SJCRH30 (cell line): ENCODE results near the gene NPB. TPM values are rescaled to one million over a fixed set of nuclear protein-coding genes. Genes with fewer than 3 reads are reported as not detected.

Experiments
- DNase-seq, 2 experiments: peaks; one replicate each; pipeline ENCODE4 v3.0.0-alpha.2; 2015 to 2020
- H3K27ac ChIP-seq: fragments of 250-450 bp; sonication (Bioruptor Pico); 2 replicates; pipeline ENCODE4 v1.5.1; 2020; ENCODE audit warnings: mild to moderate bottlenecking, moderate library complexity
- H3K27me3 ChIP-seq: fragments of 250-450 bp; sonication (Bioruptor Pico); 2 replicates; pipeline ENCODE4 v1.5.1; 2020; ENCODE audit warnings: mild to moderate bottlenecking, moderate library complexity
- H3K36me3 ChIP-seq: fragments of 250-450 bp; sonication (Bioruptor Pico); 2 replicates; pipeline ENCODE4 v1.5.1; 2020; ENCODE audit warnings: mild to moderate bottlenecking, moderate library complexity
- H3K4me1 ChIP-seq: fragments of 250-450 bp; sonication (Bioruptor Pico); 2 replicates; pipeline ENCODE4 v1.5.1; 2020; ENCODE audit warnings: mild to moderate bottlenecking, moderate library complexity
- H3K4me3 ChIP-seq: fragments of 250-450 bp; sonication (Bioruptor Pico); 2 replicates; pipeline ENCODE4 v1.5.1; 2020; ENCODE audit warnings: mild to moderate bottlenecking, moderate library complexity
- H3K9me3 ChIP-seq: fragments of 250-450 bp; sonication (Bioruptor Pico); replicated peaks from 2 replicates; pipeline ENCODE4 v1.5.1; 2020; ENCODE audit warnings: mild to moderate bottlenecking, moderate library complexity
- total RNA-seq: library from RNA; depleted of rRNA; stranded (reverse); fragments of >200 nt; shearing (Covaris generic); gene quantifications from 2 replicates; pipeline ENCODE4 v1.2.3, GENCODE V29; 2014; rRNA removed

NPB gene
- total RNA-seq = 3.8 and 4.9 TPM in 2 replicates

- Histone ChIP-seq H3K36me3 (peaks cover 20% of the 10 kb centered on the region), H3K4me3 (no peak within 1 kb of the TSS), H3K9me3 (no peaks in the 10 kb centered on the region), H3K27ac (no peak within 1 kb of the TSS), H3K4me1 (peaks cover 2% of the 10 kb centered on the region; the same call in 1 of the 2 replicates), H3K27me3 (no peaks in the 10 kb centered on the region)
- DNase-seq = no peak
Observed at GRCh38 chr17:81902023-81902652, at the start of gene NPB. Gene NPB, plus strand, starts transcription at chr17:81902238. Its CDS starts 40 bp downstream, at chr17:81902278.

DNA sequence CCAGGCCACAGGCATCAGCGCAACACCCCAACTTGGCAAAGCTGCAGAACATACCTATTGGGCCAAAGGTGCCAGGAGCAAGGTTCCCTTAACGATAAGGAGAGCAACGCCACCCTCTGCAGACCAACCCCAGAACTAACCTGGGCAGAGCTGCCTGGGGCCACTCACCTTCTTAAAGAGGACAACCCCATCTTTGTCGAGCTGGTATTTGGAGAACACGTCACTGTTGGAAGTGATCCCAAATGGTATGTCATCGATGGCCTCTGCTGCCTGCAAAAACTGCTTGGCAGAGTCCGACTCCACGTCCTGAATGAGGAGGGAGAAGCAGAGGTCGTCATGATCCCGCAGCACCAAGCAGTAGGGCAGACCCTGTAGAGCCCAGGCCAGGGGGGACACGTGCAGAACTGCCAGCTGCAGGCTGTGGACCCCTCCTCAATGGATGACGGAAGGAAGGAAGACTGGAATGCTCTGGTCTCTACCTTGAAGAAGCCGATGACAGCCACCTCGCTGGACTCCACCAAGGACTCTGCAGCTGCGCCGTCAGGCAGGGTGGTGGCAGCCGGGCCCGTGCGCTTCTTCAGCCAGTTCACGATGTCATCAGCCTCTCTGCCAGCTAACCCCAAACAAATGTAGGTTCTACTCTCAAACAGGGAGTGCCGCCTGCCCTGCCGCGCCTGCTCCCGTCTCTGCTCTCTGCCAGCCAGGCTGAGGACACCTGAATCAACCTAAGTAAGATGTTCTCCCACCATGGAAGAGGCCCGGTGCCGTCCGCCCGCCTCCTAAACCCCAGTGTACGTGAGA is 46.9 kb upstream of the NPB start:
- no peaks in the 10 kb centered on the region for H3K9me3 ChIP-seq
- no peak for DNase-seq
- H3K4me3 ChIP-seq = no peak overlapping the region
- no peak overlapping the region for H3K27ac ChIP-seq
- peaks cover 6% of the 10 kb centered on the region; the same call in 1 of the 2 replicates for H3K4me1 ChIP-seq
- H3K27me3 ChIP-seq = no peaks in the 10 kb centered on the region
- peaks cover 64% of the 10 kb centered on the region for H3K36me3 ChIP-seq

DNA sequence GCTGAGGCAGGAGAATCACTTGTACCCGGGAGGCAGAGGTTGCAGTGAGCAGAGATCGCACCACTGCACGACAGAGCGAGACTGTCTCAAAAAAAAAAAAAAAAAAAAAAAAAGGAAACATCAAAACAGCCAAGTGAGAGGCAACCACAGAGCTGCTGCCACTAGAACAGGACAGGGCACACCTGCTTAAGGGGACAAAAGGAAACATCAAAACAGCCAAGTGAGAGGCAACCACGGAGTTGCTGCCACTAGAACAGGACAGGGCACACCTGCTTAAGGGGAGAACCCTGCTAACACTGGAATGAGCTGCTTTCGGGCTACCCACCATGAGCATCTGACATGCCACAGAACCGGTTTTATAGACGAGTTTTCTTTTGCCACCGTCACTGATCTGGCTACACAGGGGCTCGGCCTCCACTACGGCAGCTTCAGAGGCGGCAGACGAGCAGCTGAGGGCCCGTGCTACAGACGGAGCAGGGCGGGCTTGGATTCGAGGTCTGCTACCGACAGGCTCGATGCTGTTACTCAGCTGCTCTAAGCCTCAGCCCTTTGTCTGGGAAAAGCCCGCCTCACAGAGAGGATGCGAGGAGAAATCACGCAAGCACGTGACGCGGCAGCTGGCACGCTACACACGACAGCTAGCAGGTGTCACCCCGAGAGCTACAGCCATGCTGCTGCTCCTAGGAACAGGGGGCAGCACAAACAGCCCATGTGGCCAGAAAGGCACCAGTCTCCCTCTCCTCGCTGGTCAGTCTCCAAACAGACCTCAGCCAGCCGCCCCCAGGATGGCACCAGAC is 43.7 kb upstream of the NPB start:
- no peak for DNase-seq
- Histone ChIP-seq H3K4me1 (peaks cover 6% of the 10 kb centered on the region; the same call in 1 of the 2 replicates), H3K9me3 (no peaks in the 10 kb centered on the region), H3K4me3 (no peak overlapping the region), H3K27me3 (no peaks in the 10 kb centered on the region), H3K27ac (no peak overlapping the region), H3K36me3 (peaks cover 37% of the 10 kb centered on the region)

DNA sequence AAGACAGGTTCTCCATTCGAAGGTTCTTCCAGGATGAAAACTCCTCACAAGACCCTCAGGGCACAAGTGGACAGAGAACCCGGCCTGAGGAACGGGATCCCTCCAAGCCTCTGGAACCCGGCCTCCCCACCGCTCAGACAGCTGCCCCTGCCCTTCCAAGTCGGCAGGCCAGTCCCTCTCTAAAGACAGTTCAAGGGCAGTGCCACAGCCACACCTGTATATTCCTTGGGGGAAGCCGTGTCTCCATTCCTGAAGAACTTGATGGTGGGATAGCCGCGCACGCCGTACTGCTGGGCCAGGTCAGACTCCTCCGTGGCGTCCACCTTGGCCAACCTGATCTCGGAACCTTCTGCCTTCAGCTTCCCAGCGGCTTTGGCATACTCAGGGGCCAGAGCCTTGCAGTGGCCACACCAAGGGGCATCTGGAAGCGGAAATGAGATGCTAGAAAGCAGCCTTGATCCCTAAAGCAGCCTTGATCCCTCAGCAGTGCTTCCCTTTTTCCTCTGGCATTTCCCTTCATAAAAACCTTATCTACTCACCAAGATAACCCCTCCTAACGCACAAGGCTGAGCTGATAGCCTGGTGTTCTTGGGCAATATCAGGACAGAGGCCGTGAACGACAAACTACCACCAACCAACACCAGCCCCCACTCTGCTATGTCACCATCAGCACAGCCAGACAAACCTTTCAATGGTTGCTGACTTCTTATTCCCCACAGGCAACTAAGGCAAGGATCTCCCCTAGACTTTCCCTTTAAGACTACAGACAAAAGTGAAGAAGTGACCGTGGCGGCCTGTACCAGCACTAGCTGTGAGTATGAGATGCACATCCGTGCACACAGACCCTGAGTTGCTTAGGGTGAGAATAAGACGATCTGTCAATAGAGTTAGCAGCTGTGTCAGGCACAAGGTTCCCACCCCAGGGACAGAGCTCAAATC is 42.8 kb upstream of the NPB start:
- Histone ChIP-seq H3K9me3 (no peaks in the 10 kb centered on the region), H3K27ac (peak overlapping the region; percentile 20; the same call in 1 of the 2 replicates), H3K36me3 (peaks cover 29% of the 10 kb centered on the region), H3K27me3 (no peaks in the 10 kb centered on the region), H3K4me3 (peak overlapping the region; percentile 76), H3K4me1 (peaks cover 6% of the 10 kb centered on the region; the same call in 1 of the 2 replicates)
- peak in 1 of 2 experiments; percentile 44 for DNase-seq

DNA sequence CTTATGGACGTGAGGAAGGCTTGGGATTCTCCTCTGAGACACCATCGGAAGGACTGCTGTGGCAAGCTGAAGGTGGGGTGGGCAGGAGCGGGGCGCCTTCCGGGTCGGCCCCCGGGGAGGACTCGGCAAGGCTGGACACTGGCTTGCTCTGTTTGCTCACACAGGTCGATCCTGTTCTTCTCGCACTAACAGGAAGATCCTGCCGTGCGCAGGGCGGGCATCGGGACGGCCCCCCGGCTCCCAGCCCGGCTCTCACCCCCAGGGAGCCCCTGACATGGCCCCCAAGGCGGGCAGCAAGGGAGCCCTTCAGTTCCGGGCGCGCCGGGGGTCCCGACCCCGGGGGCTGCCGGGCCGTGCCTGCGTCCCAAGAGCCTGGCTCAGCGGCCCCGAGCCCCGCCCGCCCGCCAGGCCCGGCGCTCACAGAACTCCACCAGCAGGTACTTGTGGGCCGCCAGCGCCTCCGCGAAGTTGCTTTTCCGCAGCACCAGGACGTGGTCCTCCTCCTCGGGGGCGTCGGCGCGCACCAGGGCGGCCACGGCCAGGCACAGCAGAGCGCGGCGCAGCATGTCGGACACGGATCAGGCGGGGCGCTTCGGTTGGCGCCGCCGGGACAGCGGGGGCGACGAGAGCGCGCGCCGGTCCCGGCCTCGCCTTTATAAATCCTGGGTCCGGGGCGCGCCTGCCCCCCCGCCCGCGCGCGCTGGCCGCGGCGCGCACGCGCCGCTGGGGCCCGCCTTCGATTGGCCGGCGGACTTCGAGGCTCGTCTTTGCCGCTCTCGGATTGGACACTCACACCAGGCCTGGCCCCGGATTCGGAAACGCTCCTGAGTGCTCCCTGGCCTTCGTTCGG is 41.9 kb upstream of the NPB start, which contains the start of gene P4HB:
P4HB (minus strand) TSS at position 630 of the 850 bp plus-strand sequence; CDS start at position 566, 64 bp downstream.
- Histone ChIP-seq H3K27ac (peak within 1 kb of the TSS; percentile 87), H3K27me3 (no peaks in the 10 kb centered on the region), H3K36me3 (peaks cover 24% of the 10 kb centered on the region), H3K4me1 (peaks cover 6% of the 10 kb centered on the region; the same call in 1 of the 2 replicates), H3K9me3 (no peaks in the 10 kb centered on the region), H3K4me3 (peak within 1 kb of the TSS; percentile 76)
- no peak for DNase-seq

DNA sequence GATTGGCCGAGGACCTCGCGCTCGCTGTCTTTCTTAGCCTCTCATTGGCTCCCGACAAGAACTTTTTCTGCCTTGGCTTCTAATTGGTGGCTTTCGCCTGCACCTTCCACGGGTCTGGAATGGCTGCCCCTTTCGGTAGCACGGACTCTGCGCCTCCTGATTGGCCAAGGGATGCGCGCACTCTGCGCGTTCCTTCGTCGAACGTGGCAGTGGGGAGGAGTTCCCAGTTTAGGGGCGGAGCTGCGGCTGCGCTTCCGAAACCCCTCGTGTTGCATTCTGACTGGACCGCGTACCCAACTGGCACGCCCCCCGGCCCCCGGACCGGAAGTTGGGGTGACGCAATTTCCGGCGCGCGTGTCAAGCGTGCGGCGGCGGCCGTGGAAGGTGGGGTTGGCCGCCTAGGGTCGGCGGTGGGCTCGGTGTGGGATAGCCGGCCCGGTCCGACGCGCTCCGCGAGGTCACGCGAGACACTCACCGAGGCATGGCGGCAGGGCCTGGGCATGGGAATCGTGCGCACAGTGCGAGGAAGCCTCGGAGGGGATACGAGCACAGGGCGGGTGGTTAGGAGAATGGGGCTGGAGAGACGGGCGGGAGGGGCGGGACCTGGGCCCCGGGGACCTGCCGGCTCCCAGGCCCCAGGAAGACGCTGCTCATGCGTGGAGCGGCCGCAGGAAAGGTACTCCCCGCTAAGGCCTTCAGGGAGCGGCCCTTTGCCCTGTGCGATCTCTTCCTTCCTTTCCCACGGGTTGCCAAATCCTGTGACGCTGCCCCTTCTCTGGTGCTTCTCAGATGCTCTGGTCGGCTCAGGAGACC is 41.1 kb upstream of the NPB start:
- Histone ChIP-seq H3K9me3 (no peaks in the 10 kb centered on the region), H3K27ac (peak overlapping the region; percentile 87), H3K4me1 (peaks cover 6% of the 10 kb centered on the region; the same call in 1 of the 2 replicates), H3K4me3 (peak overlapping the region; percentile 76), H3K36me3 (peaks cover 19% of the 10 kb centered on the region), H3K27me3 (no peaks in the 10 kb centered on the region)
- peak; percentile 100 for DNase-seq

GRCh38 chr17:81863123-81863675 is 38.8 kb upstream of the NPB start:
- Histone ChIP-seq H3K4me1 (peaks cover 6% of the 10 kb centered on the region; the same call in 1 of the 2 replicates), H3K9me3 (no peaks in the 10 kb centered on the region), H3K4me3 (no peak overlapping the region), H3K36me3 (peaks cover 11% of the 10 kb centered on the region), H3K27me3 (no peaks in the 10 kb centered on the region), H3K27ac (no peak overlapping the region)
- DNase-seq = no peak

- peaks cover 14% of the 10 kb centered on the region for H3K36me3 ChIP-seq
- DNase-seq = no peak
- H3K4me1 ChIP-seq = peaks cover 2% of the 10 kb centered on the region; the same call in 1 of the 2 replicates
- no peaks in the 10 kb centered on the region for H3K9me3 ChIP-seq
- H3K27ac ChIP-seq = no peak overlapping the region
- no peaks in the 10 kb centered on the region for H3K27me3 ChIP-seq
- no peak overlapping the region for H3K4me3 ChIP-seq
Observed at GRCh38 chr17:81863833-81864768, 37.9 kb upstream of the NPB start.

DNA sequence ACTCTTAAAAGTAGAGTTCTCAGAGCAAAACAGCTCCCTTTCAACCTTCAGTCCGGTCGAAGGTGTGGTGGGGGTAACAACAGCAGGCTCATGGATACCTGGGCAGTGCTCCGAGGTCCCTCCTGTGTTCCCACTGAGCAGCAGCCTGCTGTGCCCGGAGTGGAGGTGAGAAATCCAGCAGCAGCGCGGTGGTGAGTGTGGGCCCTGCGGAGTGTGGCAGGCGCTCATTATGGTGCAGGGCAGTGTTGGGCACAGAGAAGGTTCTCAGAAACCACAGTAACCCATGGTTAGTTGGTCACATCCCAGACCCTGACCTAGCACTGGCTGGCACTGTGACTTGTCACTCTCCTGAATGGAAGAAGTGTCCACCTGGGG is 36.7 kb upstream of the NPB start:
- Histone ChIP-seq H3K36me3 (peaks cover 25% of the 10 kb centered on the region), H3K4me1 (peaks cover 5% of the 10 kb centered on the region), H3K27me3 (no peaks in the 10 kb centered on the region), H3K4me3 (no peak overlapping the region), H3K27ac (no peak overlapping the region), H3K9me3 (no peaks in the 10 kb centered on the region)
- DNase-seq = no peak

- Histone ChIP-seq H3K27me3 (no peaks in the 10 kb centered on the region), H3K36me3 (peaks cover 25% of the 10 kb centered on the region), H3K4me1 (peaks cover 5% of the 10 kb centered on the region), H3K27ac (no peak overlapping the region), H3K4me3 (no peak overlapping the region), H3K9me3 (no peaks in the 10 kb centered on the region)
- peak in 1 of 2 experiments; percentile 49 for DNase-seq
Observed at GRCh38 chr17:81865733-81866439, 36.2 kb upstream of the NPB start.
